HG03439 (cell line): ENCODE data around the gene SNCAIP.
"Not testable (repeated sequence)": the region's sequence is repeated elsewhere in the genome, so short reads cannot be mapped to it uniquely, and the experiment has no call there.

Experiments used
- ATAC-seq: cut with Tn5 transposase; IDR thresholded peaks from one replicate; pipeline ENCODE4 v1.9.1; 2021; ENCODE audit warnings: mild to moderate bottlenecking, moderate library complexity; ENCODE audit not compliant: unreplicated experiment

SNCAIP gene

DNA sequence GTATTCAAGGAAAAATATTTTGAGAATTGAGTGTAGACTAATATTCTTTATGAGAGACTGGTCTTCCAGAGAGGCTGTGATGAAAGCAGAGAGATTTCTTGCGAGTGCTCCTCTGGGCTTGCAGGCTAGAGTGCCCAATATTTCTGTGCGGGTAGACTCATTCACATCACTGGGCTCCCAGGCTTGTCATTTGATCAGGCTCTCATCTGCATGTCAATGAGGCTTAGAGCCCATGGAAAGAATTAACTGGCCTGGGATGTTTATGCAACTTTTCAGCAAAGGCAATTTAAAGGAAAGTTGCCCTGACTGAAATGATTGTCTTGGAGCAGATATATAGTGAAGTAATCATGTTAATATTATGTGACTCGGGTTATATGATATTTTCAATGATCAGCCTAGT is 42.3 kb downstream of the SNCAIP start:
- no peak for ATAC-seq

- no peak for ATAC-seq
These were observed 43.3 kb downstream of the SNCAIP start for GRCh38 chr5:122355324-122355723.

DNA sequence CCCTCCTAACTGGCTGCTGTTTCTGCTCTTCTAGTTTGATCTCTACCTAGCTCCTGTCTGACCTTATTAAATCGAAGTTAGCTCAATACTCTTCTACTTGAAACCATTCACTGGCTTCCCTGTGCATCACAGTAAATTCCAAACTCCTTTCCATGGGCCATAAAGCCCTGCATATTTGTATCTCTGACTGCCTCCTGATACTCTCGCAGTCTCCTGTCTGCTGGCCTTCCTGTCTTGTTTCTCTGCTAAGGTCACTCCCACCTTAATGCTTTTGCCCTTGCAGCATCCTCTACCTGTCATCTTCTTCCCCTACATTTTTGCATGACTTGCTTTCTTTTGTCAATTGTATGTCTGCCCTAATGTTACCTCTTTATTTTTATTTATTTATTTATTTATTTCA is 44.8 kb downstream of the SNCAIP start:
- no peak for ATAC-seq

GRCh38 chr5:122358372-122358979 is 46.4 kb downstream of the SNCAIP start:
- ATAC-seq: no peak

- ATAC-seq: no peak
These were observed 50.3 kb downstream of the SNCAIP start for GRCh38 chr5:122362361-122362760.

GRCh38 chr5:122363623-122364022 is 51.6 kb downstream of the SNCAIP start:
- no peak for ATAC-seq

DNA sequence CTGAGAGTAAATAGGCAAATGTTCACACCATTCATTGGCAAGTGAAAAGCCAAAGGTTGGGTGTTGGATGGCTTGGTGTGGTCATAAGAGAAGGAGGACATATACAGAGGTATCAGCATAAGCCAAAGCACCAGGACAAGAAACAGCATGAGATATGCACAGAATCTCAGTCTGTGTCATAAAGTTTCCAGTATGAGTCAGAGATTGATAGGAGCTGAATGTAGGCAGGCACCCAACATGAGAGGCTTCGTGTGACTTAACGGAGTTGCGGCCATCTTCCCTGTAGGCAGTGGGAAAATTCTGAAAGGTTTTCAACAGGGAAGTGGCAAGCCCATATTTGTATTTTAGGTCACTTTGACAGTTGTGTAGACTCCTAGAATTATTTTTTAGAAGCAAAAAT is 54.5 kb downstream of the SNCAIP start:
- no peak for ATAC-seq

- no peak for ATAC-seq
These were observed 55.4 kb downstream of the SNCAIP start for GRCh38 chr5:122367456-122367855.

DNA sequence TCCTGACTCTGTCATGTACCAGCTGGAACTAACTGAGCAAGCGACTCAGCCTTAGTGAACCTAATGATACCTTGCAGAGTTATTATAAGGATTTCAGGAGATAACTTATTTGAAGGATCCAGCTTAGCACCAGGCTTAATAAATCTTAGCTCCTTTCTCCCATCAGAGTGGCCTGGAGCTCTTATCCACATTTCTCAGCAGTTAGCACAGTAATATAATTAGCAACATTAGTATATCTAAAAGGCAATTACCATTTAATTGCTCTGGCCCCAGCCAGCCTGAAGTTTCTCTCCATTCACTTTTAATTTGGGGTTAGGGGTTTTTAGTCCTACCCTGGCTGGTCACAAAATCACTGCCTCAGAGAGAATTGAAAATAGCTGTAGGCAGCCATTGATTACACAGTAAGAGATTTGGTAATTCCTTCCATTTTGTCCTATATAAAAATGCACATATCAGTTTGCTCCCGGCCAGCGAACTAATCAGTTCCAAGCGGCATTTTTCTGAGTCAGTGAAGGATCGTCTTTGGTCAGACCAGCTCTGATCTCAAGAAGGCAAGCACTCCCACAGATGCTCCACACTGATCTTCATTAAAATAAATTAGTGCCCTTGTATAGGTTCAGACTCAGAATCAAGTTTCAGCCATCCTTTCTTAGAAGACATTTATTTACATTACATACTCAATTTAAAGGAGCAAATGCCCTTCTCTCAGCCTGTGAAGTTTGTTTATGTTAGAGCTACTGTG is 56.6 kb downstream of the SNCAIP start:
- ATAC-seq: no peak

DNA sequence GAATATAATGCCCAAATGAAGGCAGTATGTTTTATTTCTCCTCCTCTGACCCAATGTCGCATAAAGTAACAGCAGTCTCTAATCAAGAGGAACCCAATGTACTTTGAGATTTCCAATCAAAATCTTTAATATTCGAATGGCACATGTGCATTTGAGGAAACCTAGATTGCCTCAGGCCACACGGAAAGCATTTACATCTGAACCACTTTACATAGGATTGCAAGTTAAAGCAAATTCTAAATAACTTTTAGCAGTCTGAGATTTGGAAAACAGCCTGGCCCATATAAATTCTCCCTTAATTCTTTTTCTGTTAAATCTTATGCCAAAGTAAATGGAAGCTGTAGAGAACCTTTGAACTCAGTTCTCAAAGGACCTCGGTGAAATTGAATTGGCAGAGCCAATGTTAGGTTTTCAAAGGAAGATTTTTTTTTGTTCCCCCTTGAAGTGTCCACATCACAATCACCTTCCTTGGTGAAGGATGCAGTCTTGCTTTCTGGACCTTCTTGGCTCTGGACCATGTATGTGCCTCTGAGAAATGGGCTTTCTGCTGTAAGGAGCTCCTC is 57.3 kb downstream of the SNCAIP start:
- ATAC-seq: no peak

- no peak for ATAC-seq
These were observed 59.6 kb downstream of the SNCAIP start for GRCh38 chr5:122371511-122372151.

DNA sequence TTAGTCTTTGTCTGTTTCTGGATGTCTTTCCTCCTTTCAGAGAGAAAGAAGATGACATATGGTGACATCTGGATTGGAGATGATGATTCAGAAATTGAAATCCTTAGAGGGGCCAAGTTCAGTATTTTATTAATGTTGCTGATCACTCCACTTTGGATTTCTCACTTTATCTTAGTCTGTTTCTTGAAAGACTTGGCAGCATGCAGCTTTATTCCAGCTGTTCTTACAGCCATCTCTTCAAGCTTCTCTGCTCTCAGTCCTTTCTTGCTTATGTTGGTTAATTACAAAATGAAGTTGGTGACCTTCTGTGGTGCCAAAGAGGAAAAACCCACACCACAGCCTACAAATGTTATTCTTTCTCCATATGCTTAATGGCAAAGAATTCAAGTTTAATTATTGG is 62.1 kb downstream of the SNCAIP start:
- ATAC-seq: no peak

GRCh38 chr5:122375801-122376200 is 63.8 kb downstream of the SNCAIP start:
- ATAC-seq: no peak

DNA sequence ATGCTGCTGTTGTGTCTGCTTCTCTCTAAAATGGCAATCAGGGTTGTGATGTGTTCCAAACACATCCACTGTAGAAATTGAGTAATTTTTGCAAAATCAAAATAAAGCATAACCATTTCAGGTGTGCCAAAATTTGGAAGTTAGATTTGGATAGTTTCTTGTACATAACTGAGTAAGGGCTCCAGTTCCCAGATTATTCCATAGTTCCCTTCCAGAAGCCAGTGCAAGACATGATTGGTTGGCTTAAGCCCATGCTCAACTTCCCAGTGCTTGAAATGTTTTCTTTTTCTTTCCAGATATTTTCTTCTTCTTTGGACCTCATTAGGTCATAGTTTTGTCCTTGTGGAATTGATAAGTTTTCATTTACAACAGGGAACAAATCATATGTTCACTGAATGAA is 64.2 kb downstream of the SNCAIP start:
- ATAC-seq: no peak

GRCh38 chr5:122377026-122377425 is 65.0 kb downstream of the SNCAIP start:
- no peak for ATAC-seq

DNA sequence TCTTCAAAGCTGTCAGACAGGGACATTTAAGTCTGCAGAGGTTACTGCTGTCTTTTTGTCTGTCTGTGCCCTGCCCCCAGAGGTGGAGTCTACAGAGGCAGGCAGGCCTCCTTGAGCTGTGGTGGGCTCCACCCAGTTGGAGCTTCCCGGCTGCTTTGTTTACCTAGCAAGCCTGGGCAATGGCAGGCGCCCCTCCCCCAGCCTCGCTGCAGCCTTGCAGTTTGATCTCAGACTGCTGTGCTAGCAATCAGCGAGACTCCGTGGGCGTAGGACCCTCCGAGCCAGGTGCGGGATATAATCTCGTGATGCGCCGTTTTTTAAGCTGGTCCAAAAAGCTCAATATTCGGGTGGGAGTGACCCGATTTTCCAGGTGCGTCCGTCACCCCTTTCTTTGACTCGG is 70.9 kb downstream of the SNCAIP start:
- not testable (repeated sequence) for ATAC-seq

DNA sequence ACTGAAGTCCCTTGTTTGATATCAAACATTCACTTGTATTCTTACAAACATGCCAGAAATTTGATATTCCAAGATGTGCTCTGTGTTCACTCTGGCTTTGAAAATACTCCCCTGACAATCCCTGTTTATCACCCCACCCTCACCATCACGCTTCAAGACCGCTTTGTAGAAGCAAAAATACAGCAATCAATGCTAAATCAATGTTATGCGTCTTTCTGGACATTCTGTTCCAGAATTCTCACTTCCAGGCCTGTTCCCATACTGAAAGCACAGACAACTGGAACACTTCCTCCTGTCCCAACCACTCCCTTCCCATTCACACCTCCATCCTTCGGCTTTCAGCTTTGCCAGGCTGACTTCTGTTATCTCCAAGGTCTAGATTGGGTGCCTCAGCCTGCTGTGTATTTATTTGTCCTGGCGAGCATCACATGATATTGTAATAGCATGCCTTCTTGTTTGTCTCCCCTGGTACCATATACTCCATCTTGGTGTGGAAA is 72.8 kb downstream of the SNCAIP start:
- ATAC-seq: no peak

GRCh38 chr5:122385286-122385685 is 73.2 kb downstream of the SNCAIP start:
- ATAC-seq: no peak

DNA sequence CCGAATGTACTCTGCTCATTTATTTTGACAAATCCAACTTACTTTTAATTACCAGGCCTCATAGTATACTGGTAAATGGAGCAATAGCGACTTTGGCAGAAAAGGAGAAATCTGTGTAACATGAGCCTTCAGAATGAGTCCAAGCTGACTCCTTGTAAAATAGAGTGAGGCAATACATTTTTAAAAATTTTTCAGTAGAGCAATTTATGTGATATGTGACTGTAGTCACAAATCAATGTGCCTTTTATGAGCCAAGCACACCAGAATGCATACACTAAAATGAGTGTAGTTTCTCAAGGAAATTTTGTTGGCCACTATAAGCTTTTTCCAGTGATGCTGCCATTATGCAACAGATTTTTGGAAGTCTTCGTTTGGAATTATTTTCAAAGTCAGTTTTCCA is 73.8 kb downstream of the SNCAIP start:
- no peak for ATAC-seq

DNA sequence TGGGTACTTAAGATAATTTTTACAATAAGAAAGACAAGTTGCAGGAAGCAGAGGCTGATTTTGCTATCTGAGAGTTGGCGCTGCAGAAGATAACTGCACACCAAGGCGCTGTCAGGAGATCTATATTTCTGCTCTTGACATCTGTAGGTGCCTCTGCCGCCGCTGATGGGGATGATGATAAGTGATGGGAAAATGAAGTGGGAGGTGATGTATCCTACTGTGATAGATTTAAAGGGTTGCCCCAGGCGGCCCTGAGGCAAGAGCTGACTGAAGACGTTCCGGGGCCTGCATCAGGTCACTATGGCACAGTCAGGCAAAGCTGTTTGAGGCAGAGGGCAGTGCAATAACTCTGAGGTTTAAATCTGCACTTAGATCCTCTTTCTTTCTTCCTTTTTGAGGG is 78.1 kb downstream of the SNCAIP start:
- ATAC-seq: no peak

- no peak for ATAC-seq
These were observed 78.7 kb downstream of the SNCAIP start for GRCh38 chr5:122390694-122391093.

GRCh38 chr5:122391621-122392020 is 79.6 kb downstream of the SNCAIP start:
- ATAC-seq: no peak
